ENCODE data around the gene NRM. TPM values are rescaled to one million over a fixed set of nuclear protein-coding genes. Genes with fewer than 3 reads are reported as not detected.

The NRM gene
- total RNA-seq, 1 experiment from 2014 or later = 31.2 TPM

DNA sequence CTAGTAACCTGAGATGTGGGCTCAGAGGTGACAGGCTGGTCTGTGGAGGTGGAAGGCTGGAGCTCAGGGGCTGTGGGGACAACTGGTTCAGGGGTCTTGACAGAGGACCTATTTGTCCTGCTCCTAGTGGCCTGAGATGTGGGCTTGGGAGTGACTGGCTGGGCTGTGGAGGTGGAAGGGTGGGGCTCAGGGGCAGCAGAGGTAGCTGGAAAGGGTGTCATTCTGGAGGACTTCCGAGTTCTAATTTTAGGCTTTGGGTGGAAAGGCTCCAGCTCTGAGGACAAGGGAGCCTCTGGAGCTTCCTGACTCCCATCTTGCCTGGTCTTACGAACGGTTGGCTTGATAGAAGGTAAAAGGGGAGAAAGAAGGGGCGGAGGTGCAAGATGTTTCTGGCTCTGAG lies 14.8 kb upstream of the NRM start (continued):
- no peak for TF ChIP-seq ZBTB43 (CRISPR knock-in tag; IDR thresholded peaks at IDR 0.05)
- TF ChIP-seq, protein P1, sequence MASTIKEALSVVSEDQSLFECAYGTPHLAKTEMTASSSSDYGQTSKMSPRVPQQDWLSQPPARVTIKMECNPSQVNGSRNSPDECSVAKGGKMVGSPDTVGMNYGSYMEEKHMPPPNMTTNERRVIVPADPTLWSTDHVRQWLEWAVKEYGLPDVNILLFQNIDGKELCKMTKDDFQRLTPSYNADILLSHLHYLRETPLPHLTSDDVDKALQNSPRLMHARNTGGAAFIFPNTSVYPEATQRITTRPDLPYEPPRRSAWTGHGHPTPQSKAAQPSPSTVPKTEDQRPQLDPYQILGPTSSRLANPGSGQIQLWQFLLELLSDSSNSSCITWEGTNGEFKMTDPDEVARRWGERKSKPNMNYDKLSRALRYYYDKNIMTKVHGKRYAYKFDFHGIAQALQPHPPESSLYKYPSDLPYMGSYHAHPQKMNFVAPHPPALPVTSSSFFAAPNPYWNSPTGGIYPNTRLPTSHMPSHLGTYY (CRISPR knock-in tag; IDR thresholded peaks at IDR 0.05) = no peak

DNA sequence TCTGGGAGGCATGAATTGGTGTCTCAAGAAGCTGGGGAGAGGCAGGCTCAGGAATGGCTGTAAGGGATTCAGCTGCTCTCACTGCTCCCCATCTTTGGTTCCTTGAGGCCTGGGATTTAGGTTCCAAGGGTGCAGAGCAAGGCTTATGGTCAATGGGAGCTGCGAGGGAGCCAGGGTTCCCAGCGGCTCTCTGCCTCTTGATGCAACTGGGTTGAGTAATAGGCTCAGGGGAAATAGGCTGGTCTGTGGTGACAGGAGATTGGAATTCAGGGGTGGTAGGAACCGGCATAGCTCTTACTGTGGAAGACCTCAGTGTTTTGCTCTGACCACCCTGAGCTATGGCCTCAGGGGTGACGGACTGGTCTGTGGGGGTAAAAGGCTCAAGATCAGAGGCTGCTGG lies 13.0 kb upstream of the NRM start:
- H3K9me3 Mint-ChIP-seq = no peaks in the 10 kb centered on the region
- ChIA-PET POLR2A (interaction anchor here (1.4 to 2.7 kb wide), 3 partner anchors 8 to 17 kb away, joined by 3 to 9 read pairs (median 4); partner anchors contain the start of genes MDC1 and TUBB), CTCF (interaction anchor here (0.6 to 2.4 kb wide), 6 partner anchors 13 to 142 kb away, joined by 3 to 8 read pairs (median 6); partner anchors contain the start of genes DHX16, MDC1 and NRM)
- TF ChIP-seq MXD4 (CRISPR knock-in tag; IDR thresholded peaks at IDR 0.05; ENCODE audit: borderline replicate concordance) (no peak), SMAD3 (CRISPR knock-in tag; IDR thresholded peaks at IDR 0.05; ENCODE audit: borderline replicate concordance) (no peak), SOX15 (CRISPR knock-in tag; IDR thresholded peaks at IDR 0.05) (no peak), KAT7 (CRISPR knock-in tag; IDR thresholded peaks at IDR 0.05; ENCODE audit: borderline replicate concordance) (no peak), ESRRA (CRISPR knock-in tag; IDR thresholded peaks at IDR 0.05; ENCODE audit: borderline replicate concordance) (no peak), SMAD4 (CRISPR knock-in tag; IDR thresholded peaks at IDR 0.05) (no peak), ZNF138 (CRISPR knock-in tag; conservative IDR thresholded peaks at IDR 0.05) (no peak), ZNF416 (CRISPR knock-in tag; IDR thresholded peaks at IDR 0.05) (no peak), CTCF (IDR thresholded peaks at IDR 0.05) (no peak), FOXP1 (CRISPR knock-in tag; IDR thresholded peaks at IDR 0.05; ENCODE audit: borderline replicate concordance) (no peak), ZNF121 (CRISPR knock-in tag; IDR thresholded peaks at IDR 0.05) (no peak), GTF2I (CRISPR knock-in tag; conservative IDR thresholded peaks at IDR 0.05) (no peak), MYBL2 (CRISPR knock-in tag; IDR thresholded peaks at IDR 0.05) (no peak), ELF4 (CRISPR knock-in tag; IDR thresholded peaks at IDR 0.05; ENCODE audit: low read depth) (no peak), ZNF423 (CRISPR knock-in tag; IDR thresholded peaks at IDR 0.05) (no peak), ARID4B (CRISPR knock-in tag; IDR thresholded peaks at IDR 0.05; ENCODE audit: borderline replicate concordance) (no peak)
- TF ChIP-seq, protein P2, sequence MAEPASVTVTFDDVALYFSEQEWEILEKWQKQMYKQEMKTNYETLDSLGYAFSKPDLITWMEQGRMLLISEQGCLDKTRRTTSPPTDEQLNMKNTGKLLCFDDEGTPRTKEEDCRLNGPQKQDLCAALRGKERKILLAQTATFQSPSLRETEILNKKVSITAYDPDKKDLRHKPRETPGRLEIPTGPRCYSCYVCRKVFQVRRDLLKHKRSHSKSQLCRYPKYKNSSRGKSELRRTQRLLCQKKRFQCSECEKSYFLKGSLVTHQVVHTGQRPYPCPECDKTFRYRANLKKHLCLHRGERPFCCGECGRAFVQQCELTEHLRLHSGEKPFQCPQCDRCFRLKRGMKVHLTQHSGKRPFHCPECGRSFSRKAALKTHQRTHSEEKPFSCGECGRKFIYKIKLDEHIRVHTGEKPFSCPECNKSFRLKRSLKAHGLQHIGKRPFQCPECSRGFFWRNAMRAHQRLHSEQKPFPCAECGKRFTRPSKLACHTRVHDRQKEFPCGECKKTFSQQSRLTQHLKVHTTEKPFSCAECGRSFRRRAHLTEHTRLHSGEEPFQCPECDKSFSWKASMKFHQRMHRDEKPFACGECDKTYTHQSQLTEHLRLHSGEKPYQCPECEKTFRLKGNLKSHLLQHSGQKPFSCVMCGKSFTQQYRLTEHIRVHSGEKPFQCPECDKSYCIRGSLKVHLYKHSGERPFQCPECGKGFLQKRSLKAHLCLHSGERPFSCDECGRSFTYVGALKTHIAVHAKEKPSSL (CRISPR knock-in tag; conservative IDR thresholded peaks at IDR 0.05) = no peak
- TF ChIP-seq, protein P3, sequence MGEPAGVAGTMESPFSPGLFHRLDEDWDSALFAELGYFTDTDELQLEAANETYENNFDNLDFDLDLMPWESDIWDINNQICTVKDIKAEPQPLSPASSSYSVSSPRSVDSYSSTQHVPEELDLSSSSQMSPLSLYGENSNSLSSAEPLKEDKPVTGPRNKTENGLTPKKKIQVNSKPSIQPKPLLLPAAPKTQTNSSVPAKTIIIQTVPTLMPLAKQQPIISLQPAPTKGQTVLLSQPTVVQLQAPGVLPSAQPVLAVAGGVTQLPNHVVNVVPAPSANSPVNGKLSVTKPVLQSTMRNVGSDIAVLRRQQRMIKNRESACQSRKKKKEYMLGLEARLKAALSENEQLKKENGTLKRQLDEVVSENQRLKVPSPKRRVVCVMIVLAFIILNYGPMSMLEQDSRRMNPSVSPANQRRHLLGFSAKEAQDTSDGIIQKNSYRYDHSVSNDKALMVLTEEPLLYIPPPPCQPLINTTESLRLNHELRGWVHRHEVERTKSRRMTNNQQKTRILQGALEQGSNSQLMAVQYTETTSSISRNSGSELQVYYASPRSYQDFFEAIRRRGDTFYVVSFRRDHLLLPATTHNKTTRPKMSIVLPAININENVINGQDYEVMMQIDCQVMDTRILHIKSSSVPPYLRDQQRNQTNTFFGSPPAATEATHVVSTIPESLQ (CRISPR knock-in tag; IDR thresholded peaks at IDR 0.05) = no peak
- TF ChIP-seq, protein P4, sequence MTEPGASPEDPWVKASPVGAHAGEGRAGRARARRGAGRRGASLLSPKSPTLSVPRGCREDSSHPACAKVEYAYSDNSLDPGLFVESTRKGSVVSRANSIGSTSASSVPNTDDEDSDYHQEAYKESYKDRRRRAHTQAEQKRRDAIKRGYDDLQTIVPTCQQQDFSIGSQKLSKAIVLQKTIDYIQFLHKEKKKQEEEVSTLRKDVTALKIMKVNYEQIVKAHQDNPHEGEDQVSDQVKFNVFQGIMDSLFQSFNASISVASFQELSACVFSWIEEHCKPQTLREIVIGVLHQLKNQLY (CRISPR knock-in tag; IDR thresholded peaks at IDR 0.05) = no peak
- no peak overlapping the region for H3K27ac Mint-ChIP-seq
- no peak for DNase-seq (ENCODE audit: low spot score)
- peaks cover 69% of the 10 kb centered on the region for H3K36me3 Mint-ChIP-seq
- H3K4me1 Mint-ChIP-seq = peaks cover 18% of the 10 kb centered on the region
- no peak overlapping the region for H3K4me3 Mint-ChIP-seq
- ATAC-seq = no peak
- no peaks in the 10 kb centered on the region; the same call in 1 of the 2 replicates for H3K27me3 Mint-ChIP-seq (ENCODE audit: low read depth)

Measured in WTC11 (cell line).